PC-3 (cell line): Measurements from ENCODE around the gene CA4. TPM values are rescaled to one million over a fixed set of nuclear protein-coding genes. Genes with fewer than 3 reads are reported as not detected.

ENCODE experiments used
- ATAC-seq: fragments of 200-7000 bp; cut with Tn5 transposase; 2 replicates; pipeline ENCODE4 v1.9.1; 2020; ENCODE audit warnings: mild to moderate bottlenecking, moderate library complexity
- BruUV-seq: library from RNA; stranded (reverse); fragments of 400-500 nt; replicated peaks from 2 replicates; lab custom pipeline; 2021; lab: Mats Ljungman, UMichigan
- CTCF ChIA-PET: fragments of 300-600 bp; sonication (Branson Sonifier 250); formaldehyde crosslinking; loops from one replicate; lab custom pipeline; 2022; ENCODE audit warnings: antibody characterized with exemption; lab: Charles Lee
- POLR2A ChIA-PET: fragments of 300-600 bp; sonication (Branson Sonifier 250); formaldehyde crosslinking; loops from one replicate; lab custom pipeline; 2022; ENCODE audit warnings: antibody characterized with exemption; ENCODE audit not compliant: unreplicated experiment; lab: Charles Lee
- DNase-seq: peaks from one replicate; pipeline ENCODE4 v3.0.0-alpha.2; 2015
- H2AFZ ChIP-seq: fragments of 300-600 bp; sonication (generic); 2 replicates; pipeline ENCODE4 v1.6.0; 2016; ENCODE audit warnings: antibody characterized with exemption, low read length
- H3F3A ChIP-seq: fragments of 300-600 bp; sonication (generic); one replicate; pipeline ENCODE4 v1.6.0; 2017; ENCODE audit warnings: antibody characterized with exemption, low read length, control low read depth, mild to moderate bottlenecking; ENCODE audit not compliant: unreplicated experiment
- H3K27ac ChIP-seq: fragments of 300-600 bp; sonication (generic); 2 replicates; pipeline ENCODE4 v1.5.1; 2016; ENCODE audit warnings: mild to moderate bottlenecking, low read length
- H3K27me3 ChIP-seq: fragments of 300-600 bp; sonication (generic); 2 replicates; pipeline ENCODE4 v1.6.1; 2016; ENCODE audit warnings: low read length, mixed read lengths
- H3K36me3 ChIP-seq: fragments of 300-600 bp; sonication (generic); 2 replicates; pipeline ENCODE4 v1.6.1; 2016; ENCODE audit warnings: low read depth, mixed run types, low read length, mixed read lengths
- H3K4me1 ChIP-seq: fragments of 300-600 bp; sonication (generic); 2 replicates; pipeline ENCODE4 v1.5.1; 2016; ENCODE audit warnings: low read length; ENCODE audit not compliant: insufficient read depth
- H3K4me2 ChIP-seq: fragments of 300-600 bp; sonication (generic); 2 replicates; pipeline ENCODE4 v1.6.0; 2016; ENCODE audit warnings: low read length
- H3K4me3 ChIP-seq: fragments of 300-600 bp; sonication (generic); 2 replicates; pipeline ENCODE4 v1.5.1; 2016; ENCODE audit warnings: mild to moderate bottlenecking, low read length, mixed read lengths
- H3K79me2 ChIP-seq: fragments of 300-600 bp; sonication (generic); 2 replicates; pipeline ENCODE4 v1.6.1; 2017; ENCODE audit warnings: low read length, mixed read lengths
- H3K9ac ChIP-seq: fragments of 300-600 bp; sonication (generic); 2 replicates; pipeline ENCODE4 v1.6.0; 2016; ENCODE audit warnings: mild to moderate bottlenecking, low read length
- H3K9me2 ChIP-seq: fragments of 300-600 bp; sonication (generic); replicated peaks from 2 replicates; pipeline ENCODE4 v1.6.1; 2016; ENCODE audit warnings: mixed run types, low read length, mixed read lengths
- H3K9me3 ChIP-seq: fragments of 300-600 bp; sonication (generic); 2 replicates; pipeline ENCODE4 v1.6.1; 2016; ENCODE audit warnings: low read length, mixed read lengths
- H4K20me1 ChIP-seq: fragments of 300-600 bp; sonication (generic); 2 replicates; pipeline ENCODE4 v1.6.1; 2016; ENCODE audit warnings: low read length, mixed read lengths
- EZH2 ChIP-seq: fragments of 300-600 bp; sonication (generic); IDR thresholded peaks from one replicate; pipeline ENCODE4 v1.6.1; 2017; ENCODE audit warnings: antibody characterized with exemption, mild to moderate bottlenecking, low read length; ENCODE audit not compliant: unreplicated experiment
- EZH2phosphoT487 ChIP-seq: fragments of 300-600 bp; sonication (generic); IDR thresholded peaks from 2 replicates; pipeline ENCODE4 v1.6.1; 2018; ENCODE audit warnings: mild to moderate bottlenecking, antibody characterized with exemption, low read length, borderline replicate concordance
- intact Hi-C: fragments of 100-400 bp; cut with micrococcal nuclease; formaldehyde crosslinking; loops from 2 replicates; pipeline ENCODE4 v1.9.0; 2023
- total RNA-seq: library from RNA; depleted of rRNA; stranded (reverse); fragments of >200 nt; gene quantifications from 2 replicates; pipeline ENCODE4 v1.2.3, GENCODE V29; 2014
- TF ChIP-seq, protein P1 (sequence below): fragments of 300-600 bp; sonication (generic); conservative IDR thresholded peaks from 2 replicates; pipeline ENCODE4 v1.5.1; 2017; ENCODE audit warnings: antibody characterized with exemption, low read depth, mild to moderate bottlenecking, low read length

The CA4 gene
- total RNA-seq, 1 experiment from 2014 or later: not detected

DNA sequence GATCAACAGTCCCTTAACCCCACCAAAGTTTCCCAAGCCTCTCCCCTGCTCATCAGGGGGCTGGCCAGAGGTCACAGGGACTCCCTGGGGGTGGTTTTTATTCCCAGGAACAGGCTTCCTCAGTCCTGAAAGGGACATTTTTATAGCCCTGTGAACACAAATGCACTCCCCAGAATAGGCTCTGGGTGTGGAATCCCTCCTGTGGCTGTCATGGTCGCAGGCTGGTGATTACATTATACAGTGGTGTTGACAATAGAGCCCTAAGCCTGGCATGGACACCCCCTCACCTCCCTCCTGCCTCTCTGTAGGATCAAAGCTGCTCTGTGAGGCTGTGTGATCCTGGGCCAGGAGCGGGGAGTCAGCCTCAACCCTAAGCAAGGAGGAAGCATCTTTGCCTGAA, 1.4 kb upstream of the CA4 start:
- H3K36me3 ChIP-seq: no peaks in the 10 kb centered on the region
- DNase-seq (no peak), ATAC-seq (no peak)
- H3K9ac ChIP-seq: no peak overlapping the region
- no peaks in the 10 kb centered on the region for H3K9me3 ChIP-seq
- no peak overlapping the region for H3K27ac ChIP-seq
- POLR2A ChIA-PET: no interaction called here
- intact Hi-C loops: loop anchor here (10.0 kb wide), 2 partner anchors 86 to 206 kb away; no protein-coding TSS in a partner anchor
- no TSS peak for BruUV-seq
- H3K79me2 ChIP-seq: no peaks in the 10 kb centered on the region
- no peak overlapping the region for H3K4me2 ChIP-seq
- no peaks in the 10 kb centered on the region for H4K20me1 ChIP-seq
- no peak overlapping the region for H3K4me3 ChIP-seq
- TF ChIP-seq EZH2phosphoT487: no peak
- TF ChIP-seq, protein P1, sequence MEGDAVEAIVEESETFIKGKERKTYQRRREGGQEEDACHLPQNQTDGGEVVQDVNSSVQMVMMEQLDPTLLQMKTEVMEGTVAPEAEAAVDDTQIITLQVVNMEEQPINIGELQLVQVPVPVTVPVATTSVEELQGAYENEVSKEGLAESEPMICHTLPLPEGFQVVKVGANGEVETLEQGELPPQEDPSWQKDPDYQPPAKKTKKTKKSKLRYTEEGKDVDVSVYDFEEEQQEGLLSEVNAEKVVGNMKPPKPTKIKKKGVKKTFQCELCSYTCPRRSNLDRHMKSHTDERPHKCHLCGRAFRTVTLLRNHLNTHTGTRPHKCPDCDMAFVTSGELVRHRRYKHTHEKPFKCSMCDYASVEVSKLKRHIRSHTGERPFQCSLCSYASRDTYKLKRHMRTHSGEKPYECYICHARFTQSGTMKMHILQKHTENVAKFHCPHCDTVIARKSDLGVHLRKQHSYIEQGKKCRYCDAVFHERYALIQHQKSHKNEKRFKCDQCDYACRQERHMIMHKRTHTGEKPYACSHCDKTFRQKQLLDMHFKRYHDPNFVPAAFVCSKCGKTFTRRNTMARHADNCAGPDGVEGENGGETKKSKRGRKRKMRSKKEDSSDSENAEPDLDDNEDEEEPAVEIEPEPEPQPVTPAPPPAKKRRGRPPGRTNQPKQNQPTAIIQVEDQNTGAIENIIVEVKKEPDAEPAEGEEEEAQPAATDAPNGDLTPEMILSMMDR: no peak
- TF ChIP-seq EZH2: no peak
- H3K27me3 ChIP-seq: peaks cover 33% of the 10 kb centered on the region
- H3F3A ChIP-seq: no peaks in the 10 kb centered on the region
- no peak overlapping the region for H2AFZ ChIP-seq
- H3K4me1 ChIP-seq: no peaks in the 10 kb centered on the region
- H3K9me2 ChIP-seq: no peaks in the 10 kb centered on the region
- CTCF ChIA-PET: no interaction called here

DNA sequence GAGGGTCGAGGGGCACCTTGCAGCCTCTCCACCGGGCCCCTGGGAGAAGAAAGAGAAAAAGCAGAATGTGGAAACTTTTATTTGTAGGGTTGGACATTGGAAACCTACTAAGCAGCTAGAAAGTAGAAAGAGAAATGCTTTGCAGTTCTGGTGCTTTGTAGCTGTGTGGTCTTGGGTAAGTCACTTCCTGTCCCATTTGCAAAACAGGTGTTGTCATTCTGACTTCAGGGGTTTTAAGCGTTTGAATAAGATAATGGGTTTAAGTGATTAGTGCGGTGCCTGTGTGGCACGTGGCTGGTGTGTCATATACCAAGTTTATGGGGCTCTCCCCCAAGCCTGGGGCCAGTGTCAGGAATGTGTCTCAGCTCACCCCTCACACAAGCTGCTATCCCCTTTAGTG, 1.6 kb downstream of the CA4 start:
- no peak for TF ChIP-seq EZH2
- intact Hi-C loops: no loop called here

DNA sequence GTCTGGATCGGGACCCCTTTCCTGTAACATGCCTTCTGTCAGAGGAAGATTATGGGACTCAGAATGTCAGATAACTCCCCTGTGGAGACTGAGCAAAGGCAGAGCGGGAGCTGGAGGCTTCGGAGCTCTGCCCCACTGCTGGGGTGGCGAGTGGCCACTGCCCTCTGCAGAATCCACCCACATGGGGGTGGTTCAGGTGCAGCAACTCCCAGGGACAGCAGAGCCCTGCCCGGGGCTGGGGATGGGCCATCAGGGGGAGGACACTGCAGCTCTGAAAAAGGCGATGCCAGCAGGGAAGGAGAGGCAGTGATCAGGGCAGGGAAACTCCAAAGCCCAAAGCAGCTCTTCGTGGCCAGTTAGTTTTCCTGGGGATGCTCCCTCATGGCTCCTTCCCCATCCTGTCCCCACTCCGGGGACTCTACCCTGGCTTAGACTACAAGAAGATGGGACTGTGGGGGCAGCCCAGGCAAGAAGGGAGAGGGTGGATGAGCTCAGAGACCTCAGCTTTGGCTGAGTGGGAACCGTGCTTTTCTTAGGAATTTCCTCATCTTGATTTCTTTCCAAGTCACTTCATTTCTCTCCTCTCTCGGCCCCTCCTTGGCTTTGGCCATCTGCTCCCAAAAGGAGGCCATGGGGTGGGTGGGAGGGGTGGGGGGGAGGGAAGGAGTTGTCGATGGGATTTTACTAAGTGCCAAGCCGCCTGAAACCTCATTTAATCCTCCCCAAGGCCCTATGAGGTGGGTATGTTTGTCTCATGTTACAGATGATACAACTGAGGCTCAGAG, 4.0 kb downstream of the CA4 start:
- no peaks in the 10 kb centered on the region for H3K79me2 ChIP-seq
- H4K20me1 ChIP-seq: no peaks in the 10 kb centered on the region
- H3K27me3 ChIP-seq: peaks cover 30% of the 10 kb centered on the region
- no peaks in the 10 kb centered on the region for H3F3A ChIP-seq
- POLR2A ChIA-PET: no interaction called here
- H3K4me2 ChIP-seq: no peak overlapping the region
- no peak for ATAC-seq
- H3K27ac ChIP-seq: no peak overlapping the region
- H3K9me2 ChIP-seq: no peaks in the 10 kb centered on the region
- CTCF ChIA-PET: interaction anchor here (0.7 to 1.0 kb wide), 2 partner anchors 12 to 78 kb away, joined by 3 read pairs; no protein-coding TSS in a partner anchor
- intact Hi-C loops: no loop called here
- no peaks in the 10 kb centered on the region for H3K36me3 ChIP-seq
- no peaks in the 10 kb centered on the region for H3K9me3 ChIP-seq
- H2AFZ ChIP-seq: no peak overlapping the region
- no peak overlapping the region for H3K4me3 ChIP-seq
- TF ChIP-seq, protein P1: no peak
- no peak for TF ChIP-seq EZH2
- H3K4me1 ChIP-seq: 0 out of 2 replicates have a peak, but pooled peaks cover 6% of the 10 kb centered on the region
- no TSS peak for BruUV-seq
- DNase-seq: no peak
- H3K9ac ChIP-seq: no peak overlapping the region

More for the DNA sequence above, 1.6 kb downstream of the CA4 start:
- H3K36me3 ChIP-seq: no peaks in the 10 kb centered on the region
- DNase-seq (no peak), ATAC-seq (no peak)
- no peak overlapping the region for H3K4me2 ChIP-seq
- POLR2A ChIA-PET: no interaction called here
- H3K27me3 ChIP-seq: peaks cover 33% of the 10 kb centered on the region
- no peaks in the 10 kb centered on the region for H3K9me2 ChIP-seq
- H3K27ac ChIP-seq: no peak overlapping the region
- H2AFZ ChIP-seq: no peak overlapping the region
- H3K4me3 ChIP-seq: no peak overlapping the region
- H3K4me1 ChIP-seq: 0 out of 2 replicates have a peak, but pooled peaks cover 6% of the 10 kb centered on the region
- no peaks in the 10 kb centered on the region for H3K79me2 ChIP-seq
- no TSS peak for BruUV-seq
- no peaks in the 10 kb centered on the region for H3K9me3 ChIP-seq
- no peak overlapping the region for H3K9ac ChIP-seq
- H3F3A ChIP-seq: no peaks in the 10 kb centered on the region
- CTCF ChIA-PET: no interaction called here
- H4K20me1 ChIP-seq: no peaks in the 10 kb centered on the region
